Neutrophil (primary cell): ENCODE data around the gene PAN2.

Experiments used
- H3K27ac ChIP-seq: fragments of 200-600 bp; sonication (generic); 2 replicates; pipeline ENCODE4 v1.5.1; 2016; ENCODE audit warnings: mild to moderate bottlenecking, moderate library complexity
- H3K27me3 ChIP-seq: fragments of 200-600 bp; sonication (generic); 2 replicates; pipeline ENCODE4 v1.6.0; 2016; ENCODE audit warnings: mild to moderate bottlenecking
- H3K36me3 ChIP-seq: fragments of 200-600 bp; sonication (generic); 2 replicates; pipeline ENCODE4 v1.5.1; 2017
- H3K4me1 ChIP-seq, 2 experiments: fragments of 200-600 bp in 1 of 2; sonication (generic) in 1 of 2; 1 replicate in 1 of 2; 2 replicates in 1 of 2; pipeline versions ENCODE4 v1.5.1 to v1.6.1; 2013 to 2016; ENCODE audit warnings: low read depth in 1 of 2, low read length in 1 of 2, mild to moderate bottlenecking in 1 of 2, moderate library complexity in 1 of 2; ENCODE audit not compliant: control insufficient read depth in 1 of 2, insufficient read depth in 1 of 2
- H3K4me3 ChIP-seq, 2 experiments: fragments of 200-600 bp in 1 of 2; sonication (generic) in 1 of 2; 1 replicate in 1 of 2; 2 replicates in 1 of 2; pipeline ENCODE4 v1.5.1; 2013 to 2016; ENCODE audit warnings: low read depth in 1 of 2, low read length in 1 of 2, mild to moderate bottlenecking in 1 of 2, moderate library complexity in 1 of 2
- H3K9me3 ChIP-seq: fragments of 200-600 bp; sonication (generic); 2 replicates; pipeline ENCODE4 v1.5.1; 2016
- TF ChIP-seq, protein P1 (sequence below): fragments of 200-600 bp; sonication (generic); IDR thresholded peaks from 2 replicates; pipeline ENCODE4 v1.5.1; 2016; ENCODE audit warnings: antibody characterized with exemption

PAN2 gene

DNA sequence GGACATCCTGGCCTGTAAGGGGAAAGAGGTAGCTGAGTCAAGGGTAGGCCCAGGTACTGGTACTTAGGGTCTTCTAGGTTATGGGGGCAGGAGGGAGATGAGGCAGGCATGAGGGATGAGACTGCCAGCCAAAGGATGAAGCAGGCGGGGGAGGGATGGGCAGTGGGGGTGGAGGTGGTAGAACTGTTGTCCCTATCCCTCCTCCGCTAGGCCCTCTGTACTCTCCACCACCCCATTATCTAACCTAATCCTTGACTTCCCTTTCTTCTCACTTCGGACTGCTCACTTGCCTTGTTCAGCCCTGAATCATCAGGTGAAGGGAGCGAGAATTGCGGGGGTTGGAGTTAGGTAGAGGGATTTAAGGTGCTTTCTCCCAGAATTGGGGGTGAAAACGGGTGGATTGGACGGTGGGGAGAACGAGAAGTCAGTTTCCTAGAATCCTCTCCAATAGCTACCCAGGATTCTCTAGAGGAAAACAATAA lies 562 bp downstream of the PAN2 start:
- peaks cover 3% of the 10 kb centered on the region for H3K36me3 ChIP-seq
- TF ChIP-seq, protein P1, sequence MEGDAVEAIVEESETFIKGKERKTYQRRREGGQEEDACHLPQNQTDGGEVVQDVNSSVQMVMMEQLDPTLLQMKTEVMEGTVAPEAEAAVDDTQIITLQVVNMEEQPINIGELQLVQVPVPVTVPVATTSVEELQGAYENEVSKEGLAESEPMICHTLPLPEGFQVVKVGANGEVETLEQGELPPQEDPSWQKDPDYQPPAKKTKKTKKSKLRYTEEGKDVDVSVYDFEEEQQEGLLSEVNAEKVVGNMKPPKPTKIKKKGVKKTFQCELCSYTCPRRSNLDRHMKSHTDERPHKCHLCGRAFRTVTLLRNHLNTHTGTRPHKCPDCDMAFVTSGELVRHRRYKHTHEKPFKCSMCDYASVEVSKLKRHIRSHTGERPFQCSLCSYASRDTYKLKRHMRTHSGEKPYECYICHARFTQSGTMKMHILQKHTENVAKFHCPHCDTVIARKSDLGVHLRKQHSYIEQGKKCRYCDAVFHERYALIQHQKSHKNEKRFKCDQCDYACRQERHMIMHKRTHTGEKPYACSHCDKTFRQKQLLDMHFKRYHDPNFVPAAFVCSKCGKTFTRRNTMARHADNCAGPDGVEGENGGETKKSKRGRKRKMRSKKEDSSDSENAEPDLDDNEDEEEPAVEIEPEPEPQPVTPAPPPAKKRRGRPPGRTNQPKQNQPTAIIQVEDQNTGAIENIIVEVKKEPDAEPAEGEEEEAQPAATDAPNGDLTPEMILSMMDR: no peak
- H3K9me3 ChIP-seq: no peaks in the 10 kb centered on the region
- peak overlapping the region; percentile 75 to 90 for H3K4me3 ChIP-seq
- H3K27me3 ChIP-seq: no peaks in the 10 kb centered on the region
- H3K4me1 ChIP-seq: peaks cover 18 to 19% of the 10 kb centered on the region in 2 experiments
- peak overlapping the region; percentile 87 for H3K27ac ChIP-seq

DNA sequence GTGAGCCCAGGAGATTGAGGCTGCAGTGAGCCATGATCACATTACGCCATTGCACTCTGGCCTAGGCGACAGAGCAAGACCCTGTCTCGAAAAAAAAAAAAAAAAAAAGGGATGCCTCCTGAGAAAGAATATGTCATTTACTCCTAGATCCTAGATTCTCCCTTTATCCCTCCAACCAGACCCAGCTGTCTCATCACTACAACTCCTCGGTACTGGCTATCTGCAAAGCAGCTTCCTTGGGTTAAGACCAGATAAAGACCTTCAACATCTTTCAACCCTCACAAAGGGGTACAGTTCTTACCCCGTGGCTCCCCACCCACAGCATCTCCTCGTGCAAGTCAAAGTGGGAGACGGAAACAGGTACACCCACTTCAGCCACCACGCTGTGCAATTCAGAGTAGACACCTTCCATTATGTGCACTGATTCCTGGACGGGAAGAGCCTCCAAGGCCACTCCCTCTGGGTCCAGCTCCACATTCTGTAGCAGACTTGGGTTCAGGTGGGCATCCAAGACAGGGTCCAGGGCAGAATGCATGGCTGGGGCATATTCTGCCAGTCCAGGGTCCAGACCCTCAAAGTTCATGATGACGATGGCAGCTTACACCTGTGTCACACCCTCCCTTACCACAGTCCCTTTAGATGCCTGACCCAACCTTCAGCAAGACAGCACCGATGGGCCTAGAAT lies 1.1 kb downstream of the PAN2 start:
- Histone ChIP-seq H3K9me3 (no peaks in the 10 kb centered on the region), H3K27ac (peak overlapping the region; percentile 87), H3K27me3 (no peaks in the 10 kb centered on the region), H3K36me3 (peaks cover 6% of the 10 kb centered on the region), H3K4me1 (peaks cover 12 to 13% of the 10 kb centered on the region in 2 experiments), H3K4me3 (peak overlapping the region in 1 of 2 experiments; percentile 75)
- TF ChIP-seq, protein P1: no peak

DNA sequence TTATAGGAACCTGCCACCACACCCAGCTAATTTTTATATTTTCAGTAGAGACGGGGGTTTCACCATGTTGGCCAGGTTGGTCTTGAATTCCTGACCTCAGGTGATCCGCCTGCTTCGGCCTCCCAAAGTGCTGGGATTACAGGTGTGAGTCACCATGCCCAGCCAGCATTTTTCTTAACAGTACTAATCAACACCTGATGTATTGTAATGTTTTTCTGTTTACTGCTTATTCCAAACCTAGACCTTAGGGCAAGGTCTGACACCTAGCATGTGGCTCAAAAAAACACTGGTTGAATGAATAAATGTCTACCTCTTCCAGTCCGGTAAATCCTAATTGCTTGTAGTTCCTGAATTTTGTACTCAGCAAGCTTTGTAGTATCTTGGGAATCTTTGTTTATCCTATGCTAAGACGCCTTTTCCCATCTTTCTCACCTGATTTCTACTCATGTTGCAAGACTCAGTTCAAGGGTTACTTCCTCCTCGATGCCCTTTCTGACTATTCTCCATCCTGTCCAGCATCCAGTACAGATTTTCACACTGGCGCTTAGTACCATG lies 2.8 kb downstream of the PAN2 start:
- H3K36me3 ChIP-seq: peaks cover 20% of the 10 kb centered on the region
- TF ChIP-seq, protein P1: no peak
- H3K9me3 ChIP-seq: no peaks in the 10 kb centered on the region
- peaks cover 11 to 12% of the 10 kb centered on the region in 2 experiments for H3K4me1 ChIP-seq
- no peak overlapping the region for H3K27ac ChIP-seq
- no peak overlapping the region for H3K4me3 ChIP-seq
- no peaks in the 10 kb centered on the region for H3K27me3 ChIP-seq

DNA sequence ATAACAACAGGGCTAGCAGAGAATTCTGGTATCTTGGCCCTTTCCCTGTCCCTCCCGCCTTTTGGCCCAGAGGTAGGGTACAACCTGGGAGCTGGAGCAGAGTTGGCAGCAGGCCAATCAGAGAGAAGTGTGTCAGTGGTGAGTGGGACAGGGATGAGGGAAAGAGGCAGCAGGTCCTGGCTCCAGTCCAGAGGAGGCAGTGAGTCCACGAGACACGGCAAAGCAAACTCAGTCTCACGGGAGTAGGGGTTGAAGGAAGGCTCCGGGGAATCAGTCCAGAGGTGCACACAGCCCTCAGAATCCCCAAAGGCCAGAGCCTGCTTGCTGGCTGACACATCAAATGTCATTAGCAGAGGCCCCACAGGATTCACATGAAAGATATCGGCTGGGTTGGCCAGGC lies 7.3 kb downstream of the PAN2 start:
- TF ChIP-seq, protein P1: no peak
- H3K27me3 ChIP-seq: no peaks in the 10 kb centered on the region
- H3K36me3 ChIP-seq: peaks cover 58% of the 10 kb centered on the region
- H3K27ac ChIP-seq: no peak overlapping the region
- H3K9me3 ChIP-seq: no peaks in the 10 kb centered on the region
- no peak overlapping the region for H3K4me3 ChIP-seq
- no peaks in the 10 kb centered on the region for H3K4me1 ChIP-seq

DNA sequence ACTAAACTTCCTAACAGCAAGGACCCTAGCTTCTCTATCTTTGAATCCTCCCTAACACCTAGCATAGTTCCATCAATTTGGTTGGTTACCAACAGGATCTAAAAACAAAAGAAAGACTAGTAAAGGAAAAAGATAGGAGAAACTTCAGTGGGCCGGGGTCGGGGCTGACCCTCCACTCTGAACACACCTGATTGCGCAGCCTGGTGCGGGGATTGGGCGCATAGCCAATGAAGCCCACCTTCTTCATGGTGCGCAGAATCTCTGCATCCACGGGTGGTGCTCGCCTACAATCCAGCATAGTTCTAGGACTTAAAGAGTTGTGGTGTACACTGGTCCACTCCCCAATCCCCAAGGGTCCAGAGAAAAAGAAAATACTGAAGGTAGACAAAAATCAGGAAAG lies 7.7 kb downstream of the PAN2 start:
- Histone ChIP-seq H3K27me3 (no peaks in the 10 kb centered on the region), H3K36me3 (peaks cover 58% of the 10 kb centered on the region), H3K27ac (no peak overlapping the region), H3K9me3 (no peaks in the 10 kb centered on the region), H3K4me3 (no peak overlapping the region), H3K4me1 (no peaks in the 10 kb centered on the region)
- TF ChIP-seq, protein P1: no peak
